ENCODE data around the gene CLEC16A.

GRCh38 chr16:11053916-11054460 is 109.6 kb downstream of the CLEC16A start:
- TF ChIP-seq CTCF (IDR thresholded peaks at IDR 0.05) = no peak
- TF ChIP-seq POLR2A (IDR thresholded peaks at IDR 0.05) = no peak
